VCaP (cell line): Measurements from ENCODE around the gene TRA2A.

Experiments
- H3K27ac ChIP-seq: fragments of 450-650 bp; 2 replicates; pipeline ENCODE4 v1.5.1; 2017
- CTCF ChIP-seq: fragments of 450-650 bp; conservative IDR thresholded peaks from 2 replicates; pipeline ENCODE4 v1.5.1; 2017; ENCODE audit warnings: mild to moderate bottlenecking, moderate library complexity

The TRA2A gene

GRCh38 chr7:23472556-23472955, 59.2 kb downstream of the TRA2A start:
- no peak overlapping the region for H3K27ac ChIP-seq

GRCh38 chr7:23472046-23472445, 59.7 kb downstream of the TRA2A start:
- no peak overlapping the region for H3K27ac ChIP-seq
- no peak for TF ChIP-seq CTCF

More at GRCh38 chr7:23472556-23472955, 59.2 kb downstream of the TRA2A start:
- TF ChIP-seq CTCF = no peak

- no peak for TF ChIP-seq CTCF
- peak overlapping the region; percentile 64 for H3K27ac ChIP-seq
Observed at GRCh38 chr7:23471106-23471859, 60.5 kb downstream of the TRA2A start.

- TF ChIP-seq CTCF = no peak
- peak within 1 kb of the TSS; percentile 64 for H3K27ac ChIP-seq
Observed at GRCh38 chr7:23470330-23471105, 61.3 kb downstream of the TRA2A start, which contains the start of gene IGF2BP3. Gene IGF2BP3 (minus strand): TSS chr7:23470491. CDS start chr7:23470110, 381 bp downstream.

- TF ChIP-seq CTCF = no peak
- peak overlapping the region; percentile 64 for H3K27ac ChIP-seq
Observed at GRCh38 chr7:23469961-23470250, 61.9 kb downstream of the TRA2A start.

GRCh38 chr7:23469150-23469960, 62.4 kb downstream of the TRA2A start:
- no peak for TF ChIP-seq CTCF
- H3K27ac ChIP-seq = no peak overlapping the region; the same call in 1 of the 2 replicates
